Raji (cell line): ENCODE measurements around the gene CFHR2.

Experiments used
- POLR2A ChIP-seq: IDR thresholded peaks from 2 replicates; pipeline ENCODE4 v1.6.1; 2011; ENCODE audit warnings: low read depth, low read length, control low read depth; ENCODE audit not compliant: insufficient read depth

CFHR2 gene

GRCh38 chr1:197001828-197002227, 58.3 kb downstream of the CFHR2 start:
- no peak for TF ChIP-seq POLR2A

- no peak for TF ChIP-seq POLR2A
Observed at GRCh38 chr1:197003132-197003531, 59.6 kb downstream of the CFHR2 start.

- no peak for TF ChIP-seq POLR2A
Observed at GRCh38 chr1:197008861-197009260, 65.3 kb downstream of the CFHR2 start.
